Osteocyte (in vitro differentiated cells): Measurements from ENCODE around the gene ACSF3. TPM values are rescaled to one million over a fixed set of nuclear protein-coding genes. Genes with fewer than 3 reads are reported as not detected.

ENCODE experiments used
- DNase-seq: peaks from one replicate; pipeline ENCODE4 v3.0.0; 2021; ENCODE audit warnings: mixed read lengths; ENCODE audit not compliant: unreplicated experiment; ENCODE audit errors: extremely low spot score
- H3K27ac Mint-ChIP-seq: one replicate; pipeline ENCODE4 v1.8.0; 2021; ENCODE audit warnings: mild to moderate bottlenecking, mixed read lengths; ENCODE audit not compliant: unreplicated experiment
- H3K27me3 Mint-ChIP-seq: one replicate; pipeline ENCODE4 v1.8.0; 2021; ENCODE audit warnings: mixed read lengths; ENCODE audit not compliant: unreplicated experiment
- H3K36me3 Mint-ChIP-seq: one replicate; pipeline ENCODE4 v1.8.0; 2021; ENCODE audit warnings: mixed read lengths; ENCODE audit not compliant: unreplicated experiment
- H3K4me1 Mint-ChIP-seq: one replicate; pipeline ENCODE4 v1.8.0; 2021; ENCODE audit warnings: mixed read lengths; ENCODE audit not compliant: unreplicated experiment
- H3K4me3 Mint-ChIP-seq: one replicate; pipeline ENCODE4 v1.8.0; 2021; ENCODE audit warnings: mild to moderate bottlenecking, moderate library complexity, mixed read lengths; ENCODE audit not compliant: unreplicated experiment
- H3K9me3 Mint-ChIP-seq: one replicate; pipeline ENCODE4 v1.8.0; 2021; ENCODE audit warnings: mixed read lengths; ENCODE audit not compliant: unreplicated experiment
- CTCF ChIP-seq: fragments of 200-600 bp; sonication (generic); IDR thresholded peaks from 2 replicates; pipeline ENCODE4 v1.5.0; 2021; ENCODE audit warnings: antibody characterized with exemption, mild to moderate bottlenecking, moderate library complexity
- total RNA-seq: library from RNA; stranded (reverse); gene quantifications from 2 replicates; pipeline ENCODE4 v1.2.1, GENCODE V29; 2021

Gene ACSF3
- total RNA-seq, 1 donor from 2014 or later: 33.5 TPM

GRCh38 chr16:89175280-89176146 lies 81.9 kb downstream of the ACSF3 start:
- H3K36me3 Mint-ChIP-seq: no peaks in the 10 kb centered on the region
- H3K27ac Mint-ChIP-seq: no peak overlapping the region
- peaks cover 23% of the 10 kb centered on the region for H3K4me1 Mint-ChIP-seq
- H3K4me3 Mint-ChIP-seq: no peak overlapping the region
- H3K27me3 Mint-ChIP-seq: peaks cover 3% of the 10 kb centered on the region
- DNase-seq: no peak
- TF ChIP-seq CTCF: no peak
- H3K9me3 Mint-ChIP-seq: no peaks in the 10 kb centered on the region

GRCh38 chr16:89176147-89176690 lies 82.6 kb downstream of the ACSF3 start:
- Mint-ChIP-seq H3K4me1 (peaks cover 18% of the 10 kb centered on the region), H3K27ac (no peak overlapping the region), H3K27me3 (no peaks in the 10 kb centered on the region), H3K4me3 (no peak overlapping the region), H3K9me3 (no peaks in the 10 kb centered on the region), H3K36me3 (no peaks in the 10 kb centered on the region)
- DNase-seq: no peak
- TF ChIP-seq CTCF: no peak

- H3K9me3 Mint-ChIP-seq: no peaks in the 10 kb centered on the region
- peaks cover 18% of the 10 kb centered on the region for H3K4me1 Mint-ChIP-seq
- no peaks in the 10 kb centered on the region for H3K27me3 Mint-ChIP-seq
Measured at GRCh38 chr16:89176717-89177116, 83.1 kb downstream of the ACSF3 start.

GRCh38 chr16:89177501-89177900 lies 83.8 kb downstream of the ACSF3 start:
- H3K36me3 Mint-ChIP-seq: no peaks in the 10 kb centered on the region
- no peaks in the 10 kb centered on the region for H3K9me3 Mint-ChIP-seq
- H3K4me1 Mint-ChIP-seq: peaks cover 16% of the 10 kb centered on the region
- no peak overlapping the region for H3K4me3 Mint-ChIP-seq
- no peak for TF ChIP-seq CTCF
- no peak overlapping the region for H3K27ac Mint-ChIP-seq
- DNase-seq: no peak
- H3K27me3 Mint-ChIP-seq: no peaks in the 10 kb centered on the region

More at GRCh38 chr16:89176717-89177116, 83.1 kb downstream of the ACSF3 start:
- TF ChIP-seq CTCF: no peak
- Mint-ChIP-seq H3K27ac (no peak overlapping the region), H3K36me3 (no peaks in the 10 kb centered on the region), H3K4me3 (no peak overlapping the region)
- DNase-seq: no peak

GRCh38 chr16:89178453-89179147 lies 84.9 kb downstream of the ACSF3 start:
- no peak for DNase-seq
- Mint-ChIP-seq H3K36me3 (no peaks in the 10 kb centered on the region), H3K4me3 (no peak overlapping the region), H3K27me3 (no peaks in the 10 kb centered on the region), H3K4me1 (peaks cover 9% of the 10 kb centered on the region), H3K9me3 (no peaks in the 10 kb centered on the region), H3K27ac (no peak overlapping the region)
- no peak for TF ChIP-seq CTCF
